ENCODE data around the gene PACRG. TPM values are rescaled to one million over a fixed set of nuclear protein-coding genes. Genes with fewer than 3 reads are reported as not detected.

Gene PACRG
- total RNA-seq, 4 donors from 2014 or later, result 1.5 to 10.4 (median 2.1) TPM

- Histone ChIP-seq H3K4me3 (no peak overlapping the region), H3K27me3 (no peaks in the 10 kb centered on the region), H3K4me1 (peaks cover 0 to 5% (median 0%) of the 10 kb centered on the region in 4 donors), H3K36me3 (no peaks in the 10 kb centered on the region), H3K27ac (no peak overlapping the region), H3K9me3 (no peaks in the 10 kb centered on the region)
- no peak for TF ChIP-seq EP300 (IDR thresholded peaks at IDR 0.05)
- TF ChIP-seq POLR2A (IDR thresholded peaks at IDR 0.05), result no peak
- TF ChIP-seq CTCF (IDR thresholded peaks at IDR 0.05), result no peak
- 68 to 81% methylated on average over 1 of the region's 1 CpG for WGBS, 2 donors
- no peak for DNase-seq (ENCODE audit: low spot score in 2 of 2)
These were observed 237.6 kb downstream of the PACRG start for GRCh38 chr6:162965366-162965765.

- TF ChIP-seq POLR2A (IDR thresholded peaks at IDR 0.05) (no peak), CTCF (IDR thresholded peaks at IDR 0.05) (no peak), EP300 (IDR thresholded peaks at IDR 0.05) (no peak)
- no peak for DNase-seq (ENCODE audit: low spot score in 2 of 2)
- no peaks in the 10 kb centered on the region for H3K36me3 ChIP-seq
- H3K27ac ChIP-seq, result no peak overlapping the region
- 50 to 62% methylated on average over 10 of the region's 10 CpGs for WGBS, 2 donors
- no peaks in the 10 kb centered on the region for H3K4me1 ChIP-seq
- H3K4me3 ChIP-seq, result no peak overlapping the region
- H3K9me3 ChIP-seq, result no peaks in the 10 kb centered on the region
- no peaks in the 10 kb centered on the region for H3K27me3 ChIP-seq
These were observed 242.5 kb downstream of the PACRG start for GRCh38 chr6:162970246-162970645.

- no peak overlapping the region for H3K27ac ChIP-seq
- TF ChIP-seq EP300 (IDR thresholded peaks at IDR 0.05), result no peak
- TF ChIP-seq CTCF (IDR thresholded peaks at IDR 0.05), result no peak
- TF ChIP-seq POLR2A (IDR thresholded peaks at IDR 0.05), result no peak
- DNase-seq (ENCODE audit: low spot score in 2 of 2), result no peak
- H3K4me1 ChIP-seq, result no peaks in the 10 kb centered on the region
- no peaks in the 10 kb centered on the region for H3K27me3 ChIP-seq
- no peaks in the 10 kb centered on the region for H3K9me3 ChIP-seq
- no peaks in the 10 kb centered on the region for H3K36me3 ChIP-seq
- WGBS, 2 donors, result 89 to 92% methylated on average over 7 of the region's 7 CpGs
- no peak overlapping the region for H3K4me3 ChIP-seq
These were observed 243.6 kb downstream of the PACRG start for GRCh38 chr6:162971356-162971755.

GRCh38 chr6:162973151-162973872 is 245.5 kb downstream of the PACRG start:
- H3K4me1 ChIP-seq, result no peaks in the 10 kb centered on the region
- 80 to 86% methylated on average over 7 of the region's 7 CpGs for WGBS, 2 donors
- DNase-seq (ENCODE audit: low spot score in 2 of 2), result no peak
- no peak for TF ChIP-seq CTCF (IDR thresholded peaks at IDR 0.05)
- no peak for TF ChIP-seq POLR2A (IDR thresholded peaks at IDR 0.05)
- no peak for TF ChIP-seq EP300 (IDR thresholded peaks at IDR 0.05)
- no peak overlapping the region for H3K4me3 ChIP-seq
- no peaks in the 10 kb centered on the region for H3K36me3 ChIP-seq
- H3K9me3 ChIP-seq, result no peaks in the 10 kb centered on the region
- no peak overlapping the region for H3K27ac ChIP-seq
- H3K27me3 ChIP-seq, result no peaks in the 10 kb centered on the region

- Histone ChIP-seq H3K4me1 (no peaks in the 10 kb centered on the region), H3K27ac (no peak overlapping the region), H3K9me3 (no peaks in the 10 kb centered on the region), H3K4me3 (no peak overlapping the region), H3K27me3 (no peaks in the 10 kb centered on the region), H3K36me3 (no peaks in the 10 kb centered on the region)
- WGBS, 2 donors, result 77 to 79% methylated on average over 5 of the region's 5 CpGs
- TF ChIP-seq POLR2A (IDR thresholded peaks at IDR 0.05) (no peak), CTCF (IDR thresholded peaks at IDR 0.05) (no peak), EP300 (IDR thresholded peaks at IDR 0.05) (no peak)
- no peak for DNase-seq (ENCODE audit: low spot score in 2 of 2)
These were observed 246.2 kb downstream of the PACRG start for GRCh38 chr6:162973980-162974379.
